PC-3 (cell line): ENCODE data around the gene ECHS1. TPM values are rescaled to one million over a fixed set of nuclear protein-coding genes. Genes with fewer than 3 reads are reported as not detected.
"Not testable (repeated sequence)": the region's sequence is repeated elsewhere in the genome, so short reads cannot be mapped to it uniquely, and the experiment has no call there.

Experiments used
- ATAC-seq: fragments of 200-7000 bp; cut with Tn5 transposase; 2 replicates; pipeline ENCODE4 v1.9.1; 2020; ENCODE audit warnings: mild to moderate bottlenecking, moderate library complexity
- BruUV-seq: library from RNA; stranded (reverse); fragments of 400-500 nt; replicated peaks from 2 replicates; lab custom pipeline; 2021; lab: Mats Ljungman, UMichigan
- CTCF ChIA-PET: fragments of 300-600 bp; sonication (Branson Sonifier 250); formaldehyde crosslinking; loops from one replicate; lab custom pipeline; 2022; ENCODE audit warnings: antibody characterized with exemption; lab: Charles Lee
- POLR2A ChIA-PET: fragments of 300-600 bp; sonication (Branson Sonifier 250); formaldehyde crosslinking; loops from one replicate; lab custom pipeline; 2022; ENCODE audit warnings: antibody characterized with exemption; ENCODE audit not compliant: unreplicated experiment; lab: Charles Lee
- DNase-seq: peaks from one replicate; pipeline ENCODE4 v3.0.0-alpha.2; 2015
- H2AFZ ChIP-seq: fragments of 300-600 bp; sonication (generic); 2 replicates; pipeline ENCODE4 v1.6.0; 2016; ENCODE audit warnings: antibody characterized with exemption, low read length
- H3F3A ChIP-seq: fragments of 300-600 bp; sonication (generic); one replicate; pipeline ENCODE4 v1.6.0; 2017; ENCODE audit warnings: antibody characterized with exemption, low read length, control low read depth, mild to moderate bottlenecking; ENCODE audit not compliant: unreplicated experiment
- H3K27ac ChIP-seq: fragments of 300-600 bp; sonication (generic); 2 replicates; pipeline ENCODE4 v1.5.1; 2016; ENCODE audit warnings: mild to moderate bottlenecking, low read length
- H3K27me3 ChIP-seq: fragments of 300-600 bp; sonication (generic); 2 replicates; pipeline ENCODE4 v1.6.1; 2016; ENCODE audit warnings: low read length, mixed read lengths
- H3K36me3 ChIP-seq: fragments of 300-600 bp; sonication (generic); 2 replicates; pipeline ENCODE4 v1.6.1; 2016; ENCODE audit warnings: low read depth, mixed run types, low read length, mixed read lengths
- H3K4me1 ChIP-seq: fragments of 300-600 bp; sonication (generic); 2 replicates; pipeline ENCODE4 v1.5.1; 2016; ENCODE audit warnings: low read length; ENCODE audit not compliant: insufficient read depth
- H3K4me2 ChIP-seq: fragments of 300-600 bp; sonication (generic); 2 replicates; pipeline ENCODE4 v1.6.0; 2016; ENCODE audit warnings: low read length
- H3K4me3 ChIP-seq: fragments of 300-600 bp; sonication (generic); 2 replicates; pipeline ENCODE4 v1.5.1; 2016; ENCODE audit warnings: mild to moderate bottlenecking, low read length, mixed read lengths
- H3K79me2 ChIP-seq: fragments of 300-600 bp; sonication (generic); 2 replicates; pipeline ENCODE4 v1.6.1; 2017; ENCODE audit warnings: low read length, mixed read lengths
- H3K9ac ChIP-seq: fragments of 300-600 bp; sonication (generic); 2 replicates; pipeline ENCODE4 v1.6.0; 2016; ENCODE audit warnings: mild to moderate bottlenecking, low read length
- H3K9me2 ChIP-seq: fragments of 300-600 bp; sonication (generic); replicated peaks from 2 replicates; pipeline ENCODE4 v1.6.1; 2016; ENCODE audit warnings: mixed run types, low read length, mixed read lengths
- H3K9me3 ChIP-seq: fragments of 300-600 bp; sonication (generic); 2 replicates; pipeline ENCODE4 v1.6.1; 2016; ENCODE audit warnings: low read length, mixed read lengths
- H4K20me1 ChIP-seq: fragments of 300-600 bp; sonication (generic); 2 replicates; pipeline ENCODE4 v1.6.1; 2016; ENCODE audit warnings: low read length, mixed read lengths
- EZH2 ChIP-seq: fragments of 300-600 bp; sonication (generic); IDR thresholded peaks from one replicate; pipeline ENCODE4 v1.6.1; 2017; ENCODE audit warnings: antibody characterized with exemption, mild to moderate bottlenecking, low read length; ENCODE audit not compliant: unreplicated experiment
- EZH2phosphoT487 ChIP-seq: fragments of 300-600 bp; sonication (generic); IDR thresholded peaks from 2 replicates; pipeline ENCODE4 v1.6.1; 2018; ENCODE audit warnings: mild to moderate bottlenecking, antibody characterized with exemption, low read length, borderline replicate concordance
- intact Hi-C: fragments of 100-400 bp; cut with micrococcal nuclease; formaldehyde crosslinking; loops from 2 replicates; pipeline ENCODE4 v1.9.0; 2023
- total RNA-seq: library from RNA; depleted of rRNA; stranded (reverse); fragments of >200 nt; gene quantifications from 2 replicates; pipeline ENCODE4 v1.2.3, GENCODE V29; 2014
- TF ChIP-seq, protein P1 (sequence below): fragments of 300-600 bp; sonication (generic); conservative IDR thresholded peaks from 2 replicates; pipeline ENCODE4 v1.5.1; 2017; ENCODE audit warnings: antibody characterized with exemption, low read depth, mild to moderate bottlenecking, low read length

Gene ECHS1
- total RNA-seq, 1 experiment from 2014 or later: 120 TPM

DNA sequence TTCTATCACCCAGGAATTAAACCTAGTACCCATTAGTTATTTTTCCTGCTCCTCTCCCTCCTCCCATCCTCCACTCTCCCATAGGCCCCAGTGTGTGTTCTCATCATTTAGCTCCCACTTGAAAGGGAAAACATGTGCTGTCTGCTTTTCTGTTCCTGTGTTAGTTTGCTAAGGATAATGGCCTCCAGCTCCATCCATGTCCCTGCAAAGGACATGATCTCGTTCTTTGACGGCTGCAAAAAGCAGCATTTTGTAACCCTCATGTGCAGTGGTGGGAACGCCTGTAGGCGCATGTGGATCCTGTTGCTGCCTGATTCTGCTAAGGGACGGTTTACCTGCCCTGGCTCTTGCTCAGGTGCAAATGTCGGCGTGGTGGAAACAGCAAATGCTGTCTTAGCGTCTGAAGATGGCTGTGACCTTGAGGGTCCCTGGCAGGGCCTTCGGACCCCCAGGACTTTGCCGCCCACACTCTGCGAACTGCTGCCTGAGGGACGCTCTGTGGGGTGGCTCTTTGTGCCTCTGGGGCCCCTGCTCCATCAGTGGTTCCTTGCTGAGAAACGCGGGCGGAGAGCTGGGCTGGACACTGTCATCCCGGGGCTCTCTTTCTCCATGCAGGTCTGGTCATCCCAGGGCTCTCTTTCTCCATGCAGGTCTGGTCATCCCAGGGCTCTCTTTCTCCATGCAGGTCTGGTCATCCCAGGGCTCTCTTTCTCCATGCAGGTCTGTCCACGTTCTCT is 15.2 kb upstream of the ECHS1 start:
- intact Hi-C loops: no loop called here

DNA sequence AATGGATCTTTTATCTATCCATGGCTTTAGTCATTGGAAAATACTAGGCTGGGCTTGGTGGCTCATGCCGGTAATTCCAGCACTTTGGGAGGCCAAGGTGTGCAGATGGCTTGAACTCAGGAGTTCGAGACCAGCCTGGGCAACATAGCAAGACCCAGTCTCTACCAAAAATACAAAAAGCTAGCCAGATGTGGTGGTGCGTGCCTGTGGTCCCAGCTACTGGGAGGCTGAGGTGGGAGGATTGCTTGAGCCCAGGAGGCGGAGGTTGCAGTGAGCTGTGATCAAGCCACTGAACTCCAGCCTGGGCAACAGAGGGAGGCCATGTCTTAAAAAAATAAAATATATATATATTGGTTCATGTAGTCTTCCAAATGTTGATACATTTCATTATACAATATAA is 13.8 kb upstream of the ECHS1 start:
- H3K4me2 ChIP-seq, H3K27ac ChIP-seq, intact Hi-C loops, H3F3A ChIP-seq, H3K79me2 ChIP-seq, H3K4me3 ChIP-seq, H4K20me1 ChIP-seq, DNase-seq, H3K4me1 ChIP-seq, H3K9me2 ChIP-seq, H3K9ac ChIP-seq, H3K9me3 ChIP-seq, ATAC-seq, BruUV-seq, H3K36me3 ChIP-seq, H3K27me3 ChIP-seq, POLR2A ChIA-PET, H2AFZ ChIP-seq, CTCF ChIA-PET: not testable (repeated sequence)

More for the DNA sequence above, 15.2 kb upstream of the ECHS1 start:
- H3F3A ChIP-seq: no peaks in the 10 kb centered on the region
- H3K4me1 ChIP-seq: no peaks in the 10 kb centered on the region
- no peaks in the 10 kb centered on the region for H4K20me1 ChIP-seq
- no peaks in the 10 kb centered on the region for H3K27me3 ChIP-seq
- no TSS peak for BruUV-seq
- H3K4me3 ChIP-seq: no peak overlapping the region
- H3K79me2 ChIP-seq: no peaks in the 10 kb centered on the region
- no peak overlapping the region for H3K9ac ChIP-seq
- no peak for TF ChIP-seq EZH2phosphoT487
- TF ChIP-seq EZH2: no peak
- TF ChIP-seq, protein P1, sequence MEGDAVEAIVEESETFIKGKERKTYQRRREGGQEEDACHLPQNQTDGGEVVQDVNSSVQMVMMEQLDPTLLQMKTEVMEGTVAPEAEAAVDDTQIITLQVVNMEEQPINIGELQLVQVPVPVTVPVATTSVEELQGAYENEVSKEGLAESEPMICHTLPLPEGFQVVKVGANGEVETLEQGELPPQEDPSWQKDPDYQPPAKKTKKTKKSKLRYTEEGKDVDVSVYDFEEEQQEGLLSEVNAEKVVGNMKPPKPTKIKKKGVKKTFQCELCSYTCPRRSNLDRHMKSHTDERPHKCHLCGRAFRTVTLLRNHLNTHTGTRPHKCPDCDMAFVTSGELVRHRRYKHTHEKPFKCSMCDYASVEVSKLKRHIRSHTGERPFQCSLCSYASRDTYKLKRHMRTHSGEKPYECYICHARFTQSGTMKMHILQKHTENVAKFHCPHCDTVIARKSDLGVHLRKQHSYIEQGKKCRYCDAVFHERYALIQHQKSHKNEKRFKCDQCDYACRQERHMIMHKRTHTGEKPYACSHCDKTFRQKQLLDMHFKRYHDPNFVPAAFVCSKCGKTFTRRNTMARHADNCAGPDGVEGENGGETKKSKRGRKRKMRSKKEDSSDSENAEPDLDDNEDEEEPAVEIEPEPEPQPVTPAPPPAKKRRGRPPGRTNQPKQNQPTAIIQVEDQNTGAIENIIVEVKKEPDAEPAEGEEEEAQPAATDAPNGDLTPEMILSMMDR: no peak
- ATAC-seq (no peak), DNase-seq (peak; percentile 16)
- POLR2A ChIA-PET: no interaction called here
- CTCF ChIA-PET: no interaction called here
- H3K27ac ChIP-seq: no peak overlapping the region
- H2AFZ ChIP-seq: no peak overlapping the region
- H3K9me2 ChIP-seq: no peaks in the 10 kb centered on the region
- H3K9me3 ChIP-seq: no peaks in the 10 kb centered on the region
- H3K4me2 ChIP-seq: no peak overlapping the region
- no peaks in the 10 kb centered on the region for H3K36me3 ChIP-seq

DNA sequence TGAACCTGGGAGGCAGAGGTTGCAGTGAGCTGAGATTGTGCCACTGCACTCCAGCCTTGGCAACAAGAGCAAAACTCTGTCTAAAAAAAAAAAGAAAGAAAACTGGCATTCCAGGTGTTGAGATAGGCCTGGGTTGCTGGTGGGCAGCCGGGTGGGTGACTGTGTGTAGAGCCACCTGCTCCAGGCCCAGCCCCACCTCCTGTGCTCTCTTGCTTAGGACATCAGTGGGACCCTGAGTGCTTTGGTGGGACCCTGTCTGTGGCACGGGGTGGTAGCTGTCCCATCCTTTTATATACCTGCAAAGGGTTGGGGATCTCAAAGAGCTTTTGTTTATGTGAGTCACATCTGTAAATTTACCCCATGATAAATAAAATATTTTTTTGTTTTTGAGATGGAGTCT is 12.1 kb upstream of the ECHS1 start:
- TF ChIP-seq EZH2 (no peak), EZH2phosphoT487 (no peak)
- TF ChIP-seq, protein P1: no peak
- H3K4me3 ChIP-seq: no peak overlapping the region
- H2AFZ ChIP-seq: no peak overlapping the region
- no peaks in the 10 kb centered on the region for H4K20me1 ChIP-seq
- H3K36me3 ChIP-seq: no peaks in the 10 kb centered on the region
- no peak overlapping the region for H3K27ac ChIP-seq
- CTCF ChIA-PET: no interaction called here
- H3K9me3 ChIP-seq: no peaks in the 10 kb centered on the region
- no peaks in the 10 kb centered on the region for H3K79me2 ChIP-seq
- H3K9ac ChIP-seq: no peak overlapping the region
- no TSS peak for BruUV-seq
- intact Hi-C loops: no loop called here
- H3K27me3 ChIP-seq: no peaks in the 10 kb centered on the region
- POLR2A ChIA-PET: no interaction called here
- no peaks in the 10 kb centered on the region for H3K4me1 ChIP-seq
- no peaks in the 10 kb centered on the region for H3K9me2 ChIP-seq
- no peak overlapping the region for H3K4me2 ChIP-seq
- DNase-seq: no peak
- no peak for ATAC-seq
- no peaks in the 10 kb centered on the region for H3F3A ChIP-seq
